GM19452 (cell line): ENCODE results near the gene KRTAP5-7.
"Not testable (repeated sequence)": the region's sequence is repeated elsewhere in the genome, so short reads cannot be mapped to it uniquely, and the experiment has no call there.

Experiments used
- ATAC-seq: cut with Tn5 transposase; IDR thresholded peaks from one replicate; pipeline ENCODE4 v1.9.1; 2021; ENCODE audit not compliant: unreplicated experiment

Gene KRTAP5-7

GRCh38 chr11:71532036-71532610 lies 5.1 kb downstream of the KRTAP5-7 start:
- no peak for ATAC-seq

GRCh38 chr11:71534711-71535608 lies 7.9 kb downstream of the KRTAP5-7 start:
- not testable (repeated sequence) for ATAC-seq

GRCh38 chr11:71535825-71536224 lies 8.8 kb downstream of the KRTAP5-7 start:
- no peak for ATAC-seq

GRCh38 chr11:71537537-71537936 lies 10.5 kb downstream of the KRTAP5-7 start:
- no peak for ATAC-seq

GRCh38 chr11:71537977-71538665 lies 11.1 kb downstream of the KRTAP5-7 start, which contains the start of gene KRTAP5-8:
TSS of gene KRTAP5-8 (plus strand) at chr11:71538025. CDS start at chr11:71538056, 31 bp downstream.
- not testable (repeated sequence) for ATAC-seq

- no peak for ATAC-seq
These were observed 11.6 kb downstream of the KRTAP5-7 start for GRCh38 chr11:71538666-71538990.

GRCh38 chr11:71539017-71539416 lies 11.9 kb downstream of the KRTAP5-7 start:
- no peak for ATAC-seq

GRCh38 chr11:71539971-71540370 lies 12.9 kb downstream of the KRTAP5-7 start:
- not testable (repeated sequence) for ATAC-seq

- not testable (repeated sequence) for ATAC-seq
These were observed 13.6 kb downstream of the KRTAP5-7 start for GRCh38 chr11:71540521-71541304.

- ATAC-seq, result no peak
These were observed 15.3 kb downstream of the KRTAP5-7 start for GRCh38 chr11:71542382-71542781.

GRCh38 chr11:71542879-71543777 lies 16.1 kb downstream of the KRTAP5-7 start:
- ATAC-seq, result no peak

- no peak for ATAC-seq
These were observed 16.8 kb downstream of the KRTAP5-7 start for GRCh38 chr11:71543866-71544265.

GRCh38 chr11:71544525-71545214 lies 17.6 kb downstream of the KRTAP5-7 start:
- no peak for ATAC-seq

GRCh38 chr11:71545405-71545966 lies 18.4 kb downstream of the KRTAP5-7 start:
- no peak for ATAC-seq

GRCh38 chr11:71548120-71548519 lies 21.1 kb downstream of the KRTAP5-7 start, which contains the start of gene KRTAP5-9:
TSS of gene KRTAP5-9 (plus strand) at chr11:71548420. CDS start at chr11:71548658, 238 bp downstream.
- ATAC-seq, result no peak

GRCh38 chr11:71548716-71549151 lies 21.7 kb downstream of the KRTAP5-7 start:
- ATAC-seq, result no peak

GRCh38 chr11:71551711-71552110 lies 24.6 kb downstream of the KRTAP5-7 start:
- no peak for ATAC-seq

GRCh38 chr11:71554996-71555395 lies 27.9 kb downstream of the KRTAP5-7 start:
- ATAC-seq, result no peak

- no peak for ATAC-seq
These were observed 28.4 kb downstream of the KRTAP5-7 start for GRCh38 chr11:71555508-71555907.
